ENCODE data around the gene UST. TPM values are rescaled to one million over a fixed set of nuclear protein-coding genes. Genes with fewer than 3 reads are reported as not detected.

UST gene
- total RNA-seq, 1 experiment from 2014 or later: 3.9 TPM

- DNase-seq: no peak
- Histone ChIP-seq H3K27ac (ENCODE audit: low read length) (no peak overlapping the region), H3K79me2 (ENCODE audit: low read length) (no peaks in the 10 kb centered on the region)
These were observed 143.3 kb downstream of the UST start for GRCh38 chr6:148890096-148890495.

GRCh38 chr6:148890652-148891404 lies 144.0 kb downstream of the UST start:
- no peak for DNase-seq
- Histone ChIP-seq H3K79me2 (ENCODE audit: low read length) (no peaks in the 10 kb centered on the region), H3K36me3 (ENCODE audit: low read depth, low read length) (no peaks in the 10 kb centered on the region), H2AFZ (ENCODE audit: low read length) (no peak overlapping the region), H3K9ac (ENCODE audit: low read length) (no peak overlapping the region), H3K4me3 (ENCODE audit: low read length) (no peak overlapping the region), H3F3A (ENCODE audit: low read length, unreplicated experiment) (no peaks in the 10 kb centered on the region), H4K20me1 (ENCODE audit: low read length) (no peaks in the 10 kb centered on the region), H3K27ac (ENCODE audit: low read length) (no peak overlapping the region), H3K27me3 (ENCODE audit: low read length) (no peaks in the 10 kb centered on the region), H3K4me1 (ENCODE audit: insufficient read depth, low read length) (peaks cover 5% of the 10 kb centered on the region), H3K9me3 (ENCODE audit: low read length) (no peaks in the 10 kb centered on the region), H3K9me2 (replicated peaks; ENCODE audit: low read length) (no peaks in the 10 kb centered on the region), H3K4me2 (ENCODE audit: low read length) (no peak overlapping the region)
- intact Hi-C loops (cut with micrococcal nuclease): no loop called here
- ATAC-seq: no peak
- CTCF ChIA-PET: no interaction called here
- POLR2A ChIA-PET (ENCODE audit: unreplicated experiment): no interaction called here
- TF ChIP-seq CTCF (conservative IDR thresholded peaks at IDR 0.05; ENCODE audit: low read depth, low read length) (no peak), EZH2phosphoT487 (IDR thresholded peaks at IDR 0.05; ENCODE audit: borderline replicate concordance, low read length) (no peak), EZH2 (IDR thresholded peaks at IDR 0.05; ENCODE audit: low read length, unreplicated experiment) (no peak)
- no TSS peak for BruUV-seq (replicated peaks)

More at GRCh38 chr6:148890096-148890495, 143.3 kb downstream of the UST start:
- Histone ChIP-seq H3K9me3 (ENCODE audit: low read length) (no peaks in the 10 kb centered on the region), H4K20me1 (ENCODE audit: low read length) (no peaks in the 10 kb centered on the region), H3K4me1 (ENCODE audit: insufficient read depth, low read length) (peaks cover 12% of the 10 kb centered on the region), H3K9ac (ENCODE audit: low read length) (no peak overlapping the region), H3K4me2 (ENCODE audit: low read length) (no peak overlapping the region), H2AFZ (ENCODE audit: low read length) (no peak overlapping the region), H3F3A (ENCODE audit: low read length, unreplicated experiment) (no peaks in the 10 kb centered on the region), H3K36me3 (ENCODE audit: low read depth, low read length) (no peaks in the 10 kb centered on the region), H3K4me3 (ENCODE audit: low read length) (no peak overlapping the region), H3K9me2 (replicated peaks; ENCODE audit: low read length) (no peaks in the 10 kb centered on the region), H3K27me3 (ENCODE audit: low read length) (no peaks in the 10 kb centered on the region)
- ChIA-PET CTCF (no interaction called here), POLR2A (ENCODE audit: unreplicated experiment) (no interaction called here)
- ATAC-seq: no peak
- TF ChIP-seq EZH2phosphoT487 (IDR thresholded peaks at IDR 0.05; ENCODE audit: borderline replicate concordance, low read length) (no peak), EZH2 (IDR thresholded peaks at IDR 0.05; ENCODE audit: low read length, unreplicated experiment) (no peak), CTCF (conservative IDR thresholded peaks at IDR 0.05; ENCODE audit: low read depth, low read length) (no peak)
- BruUV-seq (replicated peaks): no TSS peak
- intact Hi-C loops (cut with micrococcal nuclease): no loop called here

GRCh38 chr6:148891405-148891783 lies 144.6 kb downstream of the UST start:
- no peak overlapping the region for H3K4me2 ChIP-seq (ENCODE audit: low read length)

More at GRCh38 chr6:148891405-148891783, 144.6 kb downstream of the UST start:
- Histone ChIP-seq H4K20me1 (ENCODE audit: low read length) (no peaks in the 10 kb centered on the region), H3K4me3 (ENCODE audit: low read length) (no peak overlapping the region), H3K9me3 (ENCODE audit: low read length) (no peaks in the 10 kb centered on the region), H3K79me2 (ENCODE audit: low read length) (no peaks in the 10 kb centered on the region), H3K27me3 (ENCODE audit: low read length) (no peaks in the 10 kb centered on the region), H3K9ac (ENCODE audit: low read length) (no peak overlapping the region), H3K4me1 (ENCODE audit: insufficient read depth, low read length) (no peaks in the 10 kb centered on the region), H3K9me2 (replicated peaks; ENCODE audit: low read length) (no peaks in the 10 kb centered on the region), H2AFZ (ENCODE audit: low read length) (no peak overlapping the region), H3F3A (ENCODE audit: low read length, unreplicated experiment) (no peaks in the 10 kb centered on the region), H3K27ac (ENCODE audit: low read length) (no peak overlapping the region), H3K36me3 (ENCODE audit: low read depth, low read length) (no peaks in the 10 kb centered on the region)
- no TSS peak for BruUV-seq (replicated peaks)
- no peak for ATAC-seq
- POLR2A ChIA-PET (ENCODE audit: unreplicated experiment): no interaction called here
- TF ChIP-seq EZH2phosphoT487 (IDR thresholded peaks at IDR 0.05; ENCODE audit: borderline replicate concordance, low read length) (no peak), CTCF (conservative IDR thresholded peaks at IDR 0.05; ENCODE audit: low read depth, low read length) (no peak), EZH2 (IDR thresholded peaks at IDR 0.05; ENCODE audit: low read length, unreplicated experiment) (no peak)
- no peak for DNase-seq
- intact Hi-C loops (cut with micrococcal nuclease): no loop called here
- CTCF ChIA-PET: no interaction called here
